ENCODE data around the gene DYNC1H1. TPM values are rescaled to one million over a fixed set of nuclear protein-coding genes. Genes with fewer than 3 reads are reported as not detected.

Gene DYNC1H1
- total and polyA plus RNA-seq, 2 donors (not counting 1 experiment from before 2014, with no cell fraction given) = 128 to 677 TPM

DNA sequence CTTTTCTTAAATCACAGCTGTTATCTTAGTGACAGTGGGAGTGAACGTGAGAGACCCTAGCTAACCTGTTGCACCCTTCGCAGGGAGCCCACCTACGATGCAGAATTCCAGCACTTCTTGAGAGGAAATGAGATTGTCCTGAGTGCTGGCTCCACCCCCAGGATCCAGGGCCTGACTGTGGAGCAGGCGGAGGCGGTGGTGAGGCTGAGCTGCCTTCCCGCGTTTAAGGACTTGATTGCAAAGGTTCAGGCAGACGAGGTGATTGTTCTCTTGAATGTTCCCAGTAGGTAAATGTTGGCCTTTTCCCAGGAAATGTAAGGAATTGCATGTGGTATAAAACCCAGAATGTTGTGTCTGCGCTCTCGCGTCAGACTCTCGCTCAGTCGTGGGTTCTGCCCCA, 75.8 kb downstream of the DYNC1H1 start:
- Histone ChIP-seq H3K27ac (ENCODE audit: insufficient read depth, low read length) (no peak overlapping the region), H3K27me3 (ENCODE audit: control insufficient read depth, insufficient read depth, low read length) (no peaks in the 10 kb centered on the region), H3K36me3 (ENCODE audit: control insufficient read depth, insufficient read depth, low read length) (peaks cover 48% of the 10 kb centered on the region), H3K4me3 (replicated peaks in 1 of 4; ENCODE audit: control extremely low read depth in 1 of 4, insufficient read depth in 1 of 4, low read depth in 3 of 4, low read length in 4 of 4) (no peak overlapping the region), H3K79me2 (ENCODE audit: control insufficient read depth, insufficient read depth, low read length) (no peaks in the 10 kb centered on the region), H4K20me1 (ENCODE audit: control insufficient read depth, extremely low read depth, insufficient read depth, low read length) (no peaks in the 10 kb centered on the region), H3K4me2 (ENCODE audit: extremely low read depth, insufficient read depth, low read length) (no peak overlapping the region), H2AFZ (ENCODE audit: low read length) (no peak overlapping the region), H3K4me1 (ENCODE audit: control insufficient read depth, extremely low read depth, insufficient read depth, low read length) (no peaks in the 10 kb centered on the region), H3K9me3 (ENCODE audit: control insufficient read depth, insufficient read depth, low read depth, low read length) (no peaks in the 10 kb centered on the region), H3K9ac (ENCODE audit: insufficient read depth, low read length) (no peak overlapping the region)
- DNase-seq (ENCODE audit: low read depth in 2 of 2) = no peak
- TF ChIP-seq, protein P1, sequence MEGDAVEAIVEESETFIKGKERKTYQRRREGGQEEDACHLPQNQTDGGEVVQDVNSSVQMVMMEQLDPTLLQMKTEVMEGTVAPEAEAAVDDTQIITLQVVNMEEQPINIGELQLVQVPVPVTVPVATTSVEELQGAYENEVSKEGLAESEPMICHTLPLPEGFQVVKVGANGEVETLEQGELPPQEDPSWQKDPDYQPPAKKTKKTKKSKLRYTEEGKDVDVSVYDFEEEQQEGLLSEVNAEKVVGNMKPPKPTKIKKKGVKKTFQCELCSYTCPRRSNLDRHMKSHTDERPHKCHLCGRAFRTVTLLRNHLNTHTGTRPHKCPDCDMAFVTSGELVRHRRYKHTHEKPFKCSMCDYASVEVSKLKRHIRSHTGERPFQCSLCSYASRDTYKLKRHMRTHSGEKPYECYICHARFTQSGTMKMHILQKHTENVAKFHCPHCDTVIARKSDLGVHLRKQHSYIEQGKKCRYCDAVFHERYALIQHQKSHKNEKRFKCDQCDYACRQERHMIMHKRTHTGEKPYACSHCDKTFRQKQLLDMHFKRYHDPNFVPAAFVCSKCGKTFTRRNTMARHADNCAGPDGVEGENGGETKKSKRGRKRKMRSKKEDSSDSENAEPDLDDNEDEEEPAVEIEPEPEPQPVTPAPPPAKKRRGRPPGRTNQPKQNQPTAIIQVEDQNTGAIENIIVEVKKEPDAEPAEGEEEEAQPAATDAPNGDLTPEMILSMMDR (conservative IDR thresholded peaks at IDR 0.05 in 1 of 2, IDR thresholded peaks at IDR 0.05 in 1 of 2; ENCODE audit: low read depth in 1 of 2, low read length in 2 of 2) = no peak
- no peak for TF ChIP-seq EZH2 (IDR thresholded peaks at IDR 0.05; ENCODE audit: low read length, missing control alignments)

DNA sequence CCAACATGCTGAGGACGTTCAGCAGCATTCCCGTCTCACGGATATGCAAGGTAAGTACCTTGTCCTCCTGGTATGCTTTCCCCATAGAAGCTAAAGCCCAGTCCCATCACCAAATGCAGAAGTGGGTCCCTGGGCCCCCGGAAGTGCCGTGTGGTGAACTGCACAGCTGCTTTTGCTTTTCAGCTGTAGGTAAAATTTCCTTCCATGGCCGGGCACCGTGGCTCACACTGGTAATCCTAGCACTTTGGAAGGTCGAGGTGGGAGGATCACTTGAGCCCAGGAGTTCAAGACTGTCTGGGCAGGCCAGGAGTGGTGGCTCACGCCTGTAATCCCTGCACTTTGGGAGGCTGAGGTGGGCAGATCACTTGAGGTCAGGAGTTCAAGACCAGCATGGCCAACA, 78.3 kb downstream of the DYNC1H1 start:
- Histone ChIP-seq H3K9ac (ENCODE audit: insufficient read depth, low read length) (no peak overlapping the region), H3K79me2 (ENCODE audit: control insufficient read depth, insufficient read depth, low read length) (no peaks in the 10 kb centered on the region), H3K4me1 (ENCODE audit: control insufficient read depth, extremely low read depth, insufficient read depth, low read length) (no peaks in the 10 kb centered on the region), H3K4me2 (ENCODE audit: extremely low read depth, insufficient read depth, low read length) (no peak overlapping the region), H3K4me3 (replicated peaks in 1 of 4; ENCODE audit: control extremely low read depth in 1 of 4, insufficient read depth in 1 of 4, low read depth in 3 of 4, low read length in 4 of 4) (no peak overlapping the region), H2AFZ (ENCODE audit: low read length) (no peak overlapping the region), H3K27ac (ENCODE audit: insufficient read depth, low read length) (no peak overlapping the region), H3K9me3 (ENCODE audit: control insufficient read depth, insufficient read depth, low read depth, low read length) (no peaks in the 10 kb centered on the region), H4K20me1 (ENCODE audit: control insufficient read depth, extremely low read depth, insufficient read depth, low read length) (no peaks in the 10 kb centered on the region), H3K27me3 (ENCODE audit: control insufficient read depth, insufficient read depth, low read length) (no peaks in the 10 kb centered on the region), H3K36me3 (ENCODE audit: control insufficient read depth, insufficient read depth, low read length) (peaks cover 48% of the 10 kb centered on the region)
- DNase-seq (ENCODE audit: low read depth in 2 of 2) = no peak
- TF ChIP-seq, protein P1 (conservative IDR thresholded peaks at IDR 0.05 in 1 of 2, IDR thresholded peaks at IDR 0.05 in 1 of 2; ENCODE audit: low read depth in 1 of 2, low read length in 2 of 2) = no peak
- TF ChIP-seq EZH2 (IDR thresholded peaks at IDR 0.05; ENCODE audit: low read length, missing control alignments) = no peak

DNA sequence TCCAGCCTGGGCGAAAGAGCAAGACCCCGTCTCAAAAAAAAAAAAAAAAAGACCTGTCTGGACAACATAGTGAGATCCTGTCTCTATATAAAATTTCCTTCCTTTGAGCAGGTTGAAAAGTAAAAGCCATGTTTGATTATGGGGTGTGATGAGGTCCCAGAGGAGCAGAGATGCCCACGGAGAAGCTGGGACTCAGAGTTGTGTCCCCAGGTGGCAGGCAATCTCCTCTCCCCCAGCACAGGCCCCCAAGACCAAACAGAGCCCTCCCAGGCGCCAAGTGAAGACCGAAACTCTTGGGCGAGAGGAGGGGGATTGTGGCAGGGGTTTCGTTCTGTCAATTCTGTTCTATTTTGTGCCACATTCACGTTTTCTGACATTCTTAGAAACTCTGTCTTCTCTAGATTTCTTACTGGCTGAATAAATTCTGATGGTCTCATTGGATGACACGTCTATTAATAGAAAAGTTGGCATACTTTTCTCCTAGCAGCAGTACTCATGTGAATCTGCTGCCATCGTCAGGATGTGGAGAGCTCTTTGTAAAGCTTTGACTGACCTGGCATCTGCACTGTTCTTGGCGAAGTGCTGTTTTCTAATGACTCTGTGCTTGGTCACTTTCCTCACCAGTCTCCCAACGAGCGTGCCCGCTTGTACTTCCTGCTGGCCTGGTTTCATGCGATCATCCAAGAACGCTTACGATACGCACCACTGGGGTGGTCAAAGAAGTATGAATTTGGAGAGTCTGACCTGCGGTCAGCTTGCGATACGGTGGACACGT, 79.1 kb downstream of the DYNC1H1 start:
- no peak overlapping the region for H3K9ac ChIP-seq (ENCODE audit: insufficient read depth, low read length)
- no peaks in the 10 kb centered on the region for H3K9me3 ChIP-seq (ENCODE audit: control insufficient read depth, insufficient read depth, low read depth, low read length)
- peak overlapping the region; percentile 35 for H3K27ac ChIP-seq (ENCODE audit: insufficient read depth, low read length)
- no peak overlapping the region for H2AFZ ChIP-seq (ENCODE audit: low read length)
- H3K4me1 ChIP-seq (ENCODE audit: control insufficient read depth, extremely low read depth, insufficient read depth, low read length) = no peaks in the 10 kb centered on the region
- H3K4me2 ChIP-seq (ENCODE audit: extremely low read depth, insufficient read depth, low read length) = no peak overlapping the region
- H3K79me2 ChIP-seq (ENCODE audit: control insufficient read depth, insufficient read depth, low read length) = no peaks in the 10 kb centered on the region
- no peak for DNase-seq (ENCODE audit: low read depth in 2 of 2)
- no peak overlapping the region for H3K4me3 ChIP-seq (replicated peaks in 1 of 4; ENCODE audit: control extremely low read depth in 1 of 4, insufficient read depth in 1 of 4, low read depth in 3 of 4, low read length in 4 of 4)
- H3K36me3 ChIP-seq (ENCODE audit: control insufficient read depth, insufficient read depth, low read length) = peaks cover 53% of the 10 kb centered on the region
- TF ChIP-seq EZH2 (IDR thresholded peaks at IDR 0.05; ENCODE audit: low read length, missing control alignments) = no peak
- TF ChIP-seq, protein P1 (conservative IDR thresholded peaks at IDR 0.05 in 1 of 2, IDR thresholded peaks at IDR 0.05 in 1 of 2; ENCODE audit: low read depth in 1 of 2, low read length in 2 of 2) = no peak
- H3K27me3 ChIP-seq (ENCODE audit: control insufficient read depth, insufficient read depth, low read length) = no peaks in the 10 kb centered on the region
- no peaks in the 10 kb centered on the region for H4K20me1 ChIP-seq (ENCODE audit: control insufficient read depth, extremely low read depth, insufficient read depth, low read length)

All from fibroblast of lung (primary cell).